C4-2B (cell line): ENCODE results near the gene HAND1.

ENCODE experiments used
- H3K27ac ChIP-seq: fragments of 450-650 bp; 2 replicates; pipeline ENCODE4 v1.5.1; 2017
- CTCF ChIP-seq: fragments of 450-650 bp; conservative IDR thresholded peaks from 2 replicates; pipeline ENCODE4 v1.5.1; 2017; ENCODE audit warnings: mild to moderate bottlenecking
- ZFX ChIP-seq: fragments of 450-650 bp; IDR thresholded peaks from 2 replicates; pipeline ENCODE4 v1.6.1; 2017

The HAND1 gene

GRCh38 chr5:154478752-154479159 is 729 bp upstream of the HAND1 start:
- H3K27ac ChIP-seq, result no peak overlapping the region
- TF ChIP-seq ZFX, result no peak
- no peak for TF ChIP-seq CTCF

DNA sequence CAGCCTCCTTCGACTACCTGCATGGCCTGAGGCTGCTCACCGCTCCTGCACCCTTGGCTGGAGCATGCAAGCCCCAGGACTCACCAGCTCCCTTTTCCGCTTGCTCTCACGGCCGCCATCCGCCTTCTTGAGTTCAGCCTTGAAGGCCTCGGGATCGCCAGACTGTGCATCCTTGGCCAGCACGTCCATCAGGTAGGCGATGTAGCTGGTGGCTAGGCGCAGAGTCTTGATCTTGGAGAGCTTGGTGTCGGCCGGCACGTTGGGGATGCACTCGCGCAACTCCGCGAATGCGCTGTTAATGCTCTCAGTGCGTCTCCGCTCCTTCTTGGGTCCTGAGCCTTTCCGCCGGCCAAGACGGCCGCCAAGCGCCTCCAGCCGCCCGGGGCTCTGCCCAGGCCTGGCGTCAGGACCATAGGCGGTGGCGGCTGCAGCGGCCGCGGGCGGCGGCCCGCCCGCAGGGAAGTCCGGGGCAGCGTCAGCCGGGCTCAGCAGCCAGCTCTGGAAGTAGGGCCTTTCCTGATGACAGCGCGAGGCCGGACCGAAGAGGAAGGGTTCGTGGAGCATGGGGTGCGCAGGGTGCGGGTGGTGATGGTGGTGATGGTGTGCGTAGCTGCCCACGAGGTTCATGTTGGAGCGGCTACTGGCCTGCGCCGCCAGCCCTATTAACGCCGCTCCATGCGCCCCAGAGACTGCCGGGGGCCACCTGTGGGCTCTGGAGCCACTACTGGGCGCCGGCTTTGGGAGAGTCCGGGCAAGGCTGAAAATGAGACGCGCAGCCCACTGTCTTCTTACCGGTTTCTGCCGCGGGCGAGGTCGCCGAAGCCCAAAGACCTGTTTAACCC is 424 bp downstream of the HAND1 start:
- TF ChIP-seq ZFX (no peak), CTCF (no peak)
- H3K27ac ChIP-seq, result no peak overlapping the region

- TF ChIP-seq CTCF, result no peak
- TF ChIP-seq ZFX, result no peak
- no peak overlapping the region for H3K27ac ChIP-seq
These were observed 1.4 kb downstream of the HAND1 start for GRCh38 chr5:154476354-154477205.

GRCh38 chr5:154475591-154476353 is 2.3 kb downstream of the HAND1 start:
- no peak overlapping the region for H3K27ac ChIP-seq
- no peak for TF ChIP-seq CTCF
- no peak for TF ChIP-seq ZFX

GRCh38 chr5:154474396-154475334 is 3.4 kb downstream of the HAND1 start:
- H3K27ac ChIP-seq, result no peak overlapping the region
- no peak for TF ChIP-seq ZFX
- no peak for TF ChIP-seq CTCF

- H3K27ac ChIP-seq, result no peak overlapping the region
- no peak for TF ChIP-seq CTCF
- TF ChIP-seq ZFX, result no peak
These were observed 4.3 kb downstream of the HAND1 start for GRCh38 chr5:154473581-154474283.
